ENCODE results near the gene SPON1.

SPON1 gene

DNA sequence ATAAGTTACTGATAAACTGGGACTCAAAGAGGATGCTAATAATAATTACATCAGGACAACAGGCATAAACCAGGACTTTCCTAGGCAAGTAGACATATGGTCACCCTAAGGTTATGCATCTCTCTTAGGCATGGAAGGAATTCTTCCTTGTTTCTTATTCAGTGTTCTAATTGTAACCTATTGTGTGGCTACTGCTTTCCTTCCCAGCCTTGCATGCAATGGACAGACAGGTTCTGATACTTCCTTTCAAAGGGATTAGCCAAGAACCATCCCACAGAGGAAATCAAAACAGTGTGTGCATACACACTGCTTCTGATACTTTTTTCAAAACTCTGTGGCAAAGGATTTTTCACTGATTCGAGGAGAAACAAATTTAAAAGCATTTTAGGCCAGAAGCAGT is 348.2 kb downstream of the SPON1 start:
- Histone ChIP-seq H4K20me1 (ENCODE audit: low read depth, low read length) (peaks cover 5% of the 10 kb centered on the region; the same call in 1 of the 2 replicates), H3K9me3 (ENCODE audit: insufficient read depth, low read length) (no peaks in the 10 kb centered on the region), H3F3A (ENCODE audit: insufficient read depth) (peaks cover 78% of the 10 kb centered on the region), H2AFZ (ENCODE audit: low read depth, low read length, severe bottlenecking) (no peak overlapping the region), H3K79me2 (ENCODE audit: insufficient read depth, low read length) (peaks cover 95% of the 10 kb centered on the region), H3K9ac (ENCODE audit: low read length) (peak overlapping the region; percentile 40), H3K27me3 (ENCODE audit: low read length) (no peaks in the 10 kb centered on the region), H3K4me3 (ENCODE audit: insufficient read depth, low read length, poor library complexity, severe bottlenecking) (peak overlapping the region; percentile 0), H3K9me2 (replicated peaks; ENCODE audit: insufficient read depth, low read length) (no peaks in the 10 kb centered on the region), H3K36me3 (ENCODE audit: low read length) (no peaks in the 10 kb centered on the region), H3K27ac (ENCODE audit: low read depth, low read length) (peak overlapping the region; percentile 95), H3K4me2 (ENCODE audit: low read depth, low read length, poor library complexity, severe bottlenecking) (peak overlapping the region; percentile 96)
- TF ChIP-seq, protein P1, sequence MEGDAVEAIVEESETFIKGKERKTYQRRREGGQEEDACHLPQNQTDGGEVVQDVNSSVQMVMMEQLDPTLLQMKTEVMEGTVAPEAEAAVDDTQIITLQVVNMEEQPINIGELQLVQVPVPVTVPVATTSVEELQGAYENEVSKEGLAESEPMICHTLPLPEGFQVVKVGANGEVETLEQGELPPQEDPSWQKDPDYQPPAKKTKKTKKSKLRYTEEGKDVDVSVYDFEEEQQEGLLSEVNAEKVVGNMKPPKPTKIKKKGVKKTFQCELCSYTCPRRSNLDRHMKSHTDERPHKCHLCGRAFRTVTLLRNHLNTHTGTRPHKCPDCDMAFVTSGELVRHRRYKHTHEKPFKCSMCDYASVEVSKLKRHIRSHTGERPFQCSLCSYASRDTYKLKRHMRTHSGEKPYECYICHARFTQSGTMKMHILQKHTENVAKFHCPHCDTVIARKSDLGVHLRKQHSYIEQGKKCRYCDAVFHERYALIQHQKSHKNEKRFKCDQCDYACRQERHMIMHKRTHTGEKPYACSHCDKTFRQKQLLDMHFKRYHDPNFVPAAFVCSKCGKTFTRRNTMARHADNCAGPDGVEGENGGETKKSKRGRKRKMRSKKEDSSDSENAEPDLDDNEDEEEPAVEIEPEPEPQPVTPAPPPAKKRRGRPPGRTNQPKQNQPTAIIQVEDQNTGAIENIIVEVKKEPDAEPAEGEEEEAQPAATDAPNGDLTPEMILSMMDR (IDR thresholded peaks at IDR 0.05; ENCODE audit: insufficient read depth, low read length, poor library complexity, severe bottlenecking) = no peak
- no peak for TF ChIP-seq EZH2phosphoT487 (conservative IDR thresholded peaks at IDR 0.05; ENCODE audit: low read length)

DNA sequence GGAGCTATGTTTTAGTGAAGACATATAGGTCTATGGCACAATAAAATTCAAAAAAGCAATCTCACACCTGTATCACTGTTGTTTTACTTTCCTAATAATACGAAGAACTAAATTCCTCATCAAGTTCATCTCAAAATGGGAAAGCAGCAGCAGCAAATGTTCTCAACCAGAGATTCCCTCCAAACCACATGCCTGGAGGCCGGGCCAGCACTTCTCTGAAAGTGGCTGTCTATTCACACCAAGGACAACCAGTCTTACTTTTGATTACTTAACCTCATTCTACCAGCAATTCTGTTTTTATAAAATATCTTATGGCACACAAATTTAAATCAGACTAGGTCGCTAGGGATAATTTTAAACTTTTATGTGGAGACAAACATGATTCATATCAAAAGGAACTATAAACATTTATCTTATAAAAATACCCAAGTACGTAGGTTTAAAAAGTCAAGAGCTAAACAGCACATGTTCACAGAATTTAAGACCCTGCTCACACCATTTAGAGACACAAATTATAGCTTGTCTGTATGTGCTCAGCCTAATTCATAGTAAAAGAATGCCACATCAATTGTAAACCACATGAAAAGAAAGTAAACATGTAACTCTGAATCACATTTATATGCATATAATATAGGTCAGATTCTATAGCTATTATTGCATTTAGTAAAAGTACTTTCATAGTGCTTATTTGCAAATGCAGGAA is 350.4 kb downstream of the SPON1 start:
- peak overlapping the region; percentile 95 for H3K27ac ChIP-seq (ENCODE audit: low read depth, low read length)
- H3K9ac ChIP-seq (ENCODE audit: low read length) = peak overlapping the region; percentile 53
- H3K27me3 ChIP-seq (ENCODE audit: low read length) = no peaks in the 10 kb centered on the region
- H3K4me2 ChIP-seq (ENCODE audit: low read depth, low read length, poor library complexity, severe bottlenecking) = peak overlapping the region; percentile 96
- no peaks in the 10 kb centered on the region for H3K9me3 ChIP-seq (ENCODE audit: insufficient read depth, low read length)
- H3K4me3 ChIP-seq (ENCODE audit: insufficient read depth, low read length, poor library complexity, severe bottlenecking) = peak overlapping the region; percentile 17
- no peak overlapping the region for H2AFZ ChIP-seq (ENCODE audit: low read depth, low read length, severe bottlenecking)
- peaks cover 2% of the 10 kb centered on the region; the same call in 1 of the 2 replicates for H4K20me1 ChIP-seq (ENCODE audit: low read depth, low read length)
- TF ChIP-seq, protein P1 (IDR thresholded peaks at IDR 0.05; ENCODE audit: insufficient read depth, low read length, poor library complexity, severe bottlenecking) = no peak
- TF ChIP-seq EZH2phosphoT487 (conservative IDR thresholded peaks at IDR 0.05; ENCODE audit: low read length) = no peak
- H3K79me2 ChIP-seq (ENCODE audit: insufficient read depth, low read length) = peaks cover 95% of the 10 kb centered on the region
- H3K9me2 ChIP-seq (replicated peaks; ENCODE audit: insufficient read depth, low read length) = no peaks in the 10 kb centered on the region
- no peaks in the 10 kb centered on the region for H3K36me3 ChIP-seq (ENCODE audit: low read length)
- H3F3A ChIP-seq (ENCODE audit: insufficient read depth) = peaks cover 98% of the 10 kb centered on the region

DNA sequence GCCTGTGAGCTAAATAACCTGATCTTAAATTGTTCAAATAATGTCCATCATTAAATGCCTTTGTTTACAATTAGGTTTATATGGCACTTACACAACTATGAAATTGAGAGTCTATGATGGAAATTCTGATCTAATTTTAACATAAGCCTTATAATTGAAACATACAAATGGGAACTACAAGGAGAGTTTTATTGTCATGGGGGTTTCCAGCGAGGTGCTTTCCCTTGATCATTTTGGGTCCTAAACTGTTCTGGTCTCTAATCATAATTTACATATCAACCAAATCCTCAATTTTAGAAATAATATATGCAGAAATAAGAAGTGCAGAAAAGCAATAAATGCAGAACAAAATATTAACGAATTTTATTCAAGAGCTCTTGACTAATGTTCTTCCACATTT is 351.6 kb downstream of the SPON1 start:
- H3K27ac ChIP-seq (ENCODE audit: low read depth, low read length) = peak overlapping the region; percentile 95
- H2AFZ ChIP-seq (ENCODE audit: low read depth, low read length, severe bottlenecking) = no peak overlapping the region
- no peaks in the 10 kb centered on the region for H3K36me3 ChIP-seq (ENCODE audit: low read length)
- H3K27me3 ChIP-seq (ENCODE audit: low read length) = no peaks in the 10 kb centered on the region
- no peaks in the 10 kb centered on the region for H3K9me2 ChIP-seq (replicated peaks; ENCODE audit: insufficient read depth, low read length)
- H3K4me2 ChIP-seq (ENCODE audit: low read depth, low read length, poor library complexity, severe bottlenecking) = peak overlapping the region; percentile 96
- H3F3A ChIP-seq (ENCODE audit: insufficient read depth) = peaks cover 98% of the 10 kb centered on the region
- no peaks in the 10 kb centered on the region for H3K9me3 ChIP-seq (ENCODE audit: insufficient read depth, low read length)
- H3K79me2 ChIP-seq (ENCODE audit: insufficient read depth, low read length) = peaks cover 95% of the 10 kb centered on the region
- H4K20me1 ChIP-seq (ENCODE audit: low read depth, low read length) = no peaks in the 10 kb centered on the region
- TF ChIP-seq, protein P1 (IDR thresholded peaks at IDR 0.05; ENCODE audit: insufficient read depth, low read length, poor library complexity, severe bottlenecking) = no peak
- no peak for TF ChIP-seq EZH2phosphoT487 (conservative IDR thresholded peaks at IDR 0.05; ENCODE audit: low read length)
- peak overlapping the region; percentile 17 for H3K4me3 ChIP-seq (ENCODE audit: insufficient read depth, low read length, poor library complexity, severe bottlenecking)
- peak overlapping the region; percentile 53 for H3K9ac ChIP-seq (ENCODE audit: low read length)
